Inferior parietal cortex (tissue), 1 donor: ENCODE results near the gene OSBPL7.
A peak's percentile ranks its signal among the peaks of the same experiment; 100 is the strongest.

Source experiments
- DNase-seq: peaks from one replicate; pipeline ENCODE4 v3.0.0-alpha.2; 2016; ENCODE audit errors: extremely low spot score

The OSBPL7 gene

GRCh38 chr17:47823519-47823918, 1.9 kb upstream of the OSBPL7 start:
- DNase-seq = no peak

- no peak for DNase-seq
Measured at GRCh38 chr17:47822785-47823184, 1.2 kb upstream of the OSBPL7 start.

GRCh38 chr17:47821031-47821423, 567 bp downstream of the OSBPL7 start:
- no peak for DNase-seq

- DNase-seq = no peak
Measured at GRCh38 chr17:47820033-47820789, 1.4 kb downstream of the OSBPL7 start.

- no peak for DNase-seq
Measured at GRCh38 chr17:47819475-47819874, 2.1 kb downstream of the OSBPL7 start.

- DNase-seq = no peak
Measured at GRCh38 chr17:47818002-47818695, 3.4 kb downstream of the OSBPL7 start.

GRCh38 chr17:47816947-47817346, 4.6 kb downstream of the OSBPL7 start:
- no peak for DNase-seq

- DNase-seq = no peak
Measured at GRCh38 chr17:47816111-47816735, 5.4 kb downstream of the OSBPL7 start.

- no peak for DNase-seq
Measured at GRCh38 chr17:47815106-47815918, 6.3 kb downstream of the OSBPL7 start.

GRCh38 chr17:47813512-47814031, 8.0 kb downstream of the OSBPL7 start:
- DNase-seq = no peak

GRCh38 chr17:47813077-47813476, 8.5 kb downstream of the OSBPL7 start:
- no peak for DNase-seq

- DNase-seq = no peak
Measured at GRCh38 chr17:47812146-47812920, 9.3 kb downstream of the OSBPL7 start.

GRCh38 chr17:47811709-47812108, 9.9 kb downstream of the OSBPL7 start:
- no peak for DNase-seq

GRCh38 chr17:47810901-47811635, 10.5 kb downstream of the OSBPL7 start:
- no peak for DNase-seq

- no peak for DNase-seq
Measured at GRCh38 chr17:47810200-47810821, 11.3 kb downstream of the OSBPL7 start.

GRCh38 chr17:47808830-47809480, 12.6 kb downstream of the OSBPL7 start:
- no peak for DNase-seq

- DNase-seq = no peak
Measured at GRCh38 chr17:47808036-47808829, 13.4 kb downstream of the OSBPL7 start.

- no peak for DNase-seq
Measured at GRCh38 chr17:47807421-47807820, 14.2 kb downstream of the OSBPL7 start.

GRCh38 chr17:47806913-47807255, 14.7 kb downstream of the OSBPL7 start:
- DNase-seq = peak; percentile 23
